HG03025 (cell line): ENCODE measurements around the gene DLG2.
A peak's percentile ranks its signal among the peaks of the same experiment; 100 is the strongest.
"Not testable (repeated sequence)": the region's sequence is repeated elsewhere in the genome, so short reads cannot be mapped to it uniquely, and the experiment has no call there.

Experiments
- ATAC-seq: cut with Tn5 transposase; IDR thresholded peaks from one replicate; pipeline ENCODE4 v1.9.1; 2021; ENCODE audit warnings: mild to moderate bottlenecking, moderate library complexity; ENCODE audit not compliant: unreplicated experiment, low FRiP score

The DLG2 gene

GRCh38 chr11:85062659-85063058 is 564.5 kb downstream of the DLG2 start:
- peak; percentile 100 for ATAC-seq

- no peak for ATAC-seq
These were observed 574.5 kb downstream of the DLG2 start for GRCh38 chr11:85052636-85053035.

- ATAC-seq = no peak
These were observed 578.3 kb downstream of the DLG2 start for GRCh38 chr11:85048801-85049200.

- ATAC-seq = no peak
These were observed 581.4 kb downstream of the DLG2 start for GRCh38 chr11:85045716-85046115.

DNA sequence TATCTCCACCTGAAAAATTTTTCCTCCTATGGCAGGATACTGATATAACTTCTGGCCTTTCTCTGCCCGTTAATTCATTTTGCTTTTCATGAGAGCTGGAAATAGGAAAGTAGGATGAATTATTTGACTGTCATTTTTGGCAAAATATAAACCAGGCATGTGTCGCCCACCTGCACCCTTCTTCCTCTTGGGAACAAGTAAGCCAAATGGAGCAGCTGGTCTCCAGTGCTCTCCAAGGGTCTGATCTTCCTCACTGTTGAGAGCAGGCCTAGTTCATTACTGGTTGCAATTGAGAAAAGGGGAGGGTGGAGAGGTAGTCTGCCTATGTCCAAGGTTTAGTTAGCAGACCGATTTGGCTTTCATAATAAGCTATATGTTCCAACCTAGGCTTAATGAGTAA is 582.2 kb downstream of the DLG2 start:
- no peak for ATAC-seq

GRCh38 chr11:85042361-85042760 is 584.8 kb downstream of the DLG2 start:
- no peak for ATAC-seq

DNA sequence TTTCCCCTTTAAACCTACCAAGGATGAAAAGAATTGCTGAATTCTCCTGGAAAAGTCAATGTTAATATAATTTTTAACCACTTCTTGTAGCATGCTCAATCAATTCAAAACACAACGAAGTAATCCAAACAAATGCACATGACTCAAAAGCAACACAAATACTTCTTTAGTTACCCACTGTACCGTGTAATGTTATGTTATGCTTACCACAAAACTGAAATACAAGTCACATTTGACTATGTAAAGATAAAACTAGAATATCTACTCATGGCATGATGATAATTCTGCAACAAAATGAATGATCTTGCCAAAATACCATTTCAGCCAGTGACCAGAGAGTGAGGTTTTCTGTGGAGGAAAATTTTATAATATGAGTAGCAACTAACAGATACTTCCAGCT is 587.0 kb downstream of the DLG2 start:
- no peak for ATAC-seq

DNA sequence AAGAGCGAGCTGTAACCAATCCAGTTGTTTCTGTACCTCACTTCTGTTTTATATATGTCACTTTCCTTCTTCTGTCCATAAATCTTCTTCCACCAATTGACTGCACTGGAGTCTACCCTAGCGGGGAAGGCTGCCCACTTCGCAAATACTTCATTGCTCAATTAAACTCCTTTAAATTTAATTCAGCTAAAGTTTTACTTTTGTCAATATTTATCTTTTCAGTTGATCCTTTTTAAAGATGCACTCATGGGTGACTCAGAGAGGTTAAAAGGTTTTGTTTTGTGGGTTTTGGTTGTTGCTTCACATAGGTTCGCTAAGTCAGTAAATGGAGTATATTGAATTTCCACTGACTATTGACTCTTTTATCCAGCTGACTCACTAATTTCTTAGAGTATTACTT is 597.2 kb downstream of the DLG2 start:
- no peak for ATAC-seq

- ATAC-seq = no peak
These were observed 598.6 kb downstream of the DLG2 start for GRCh38 chr11:85028329-85029101.

DNA sequence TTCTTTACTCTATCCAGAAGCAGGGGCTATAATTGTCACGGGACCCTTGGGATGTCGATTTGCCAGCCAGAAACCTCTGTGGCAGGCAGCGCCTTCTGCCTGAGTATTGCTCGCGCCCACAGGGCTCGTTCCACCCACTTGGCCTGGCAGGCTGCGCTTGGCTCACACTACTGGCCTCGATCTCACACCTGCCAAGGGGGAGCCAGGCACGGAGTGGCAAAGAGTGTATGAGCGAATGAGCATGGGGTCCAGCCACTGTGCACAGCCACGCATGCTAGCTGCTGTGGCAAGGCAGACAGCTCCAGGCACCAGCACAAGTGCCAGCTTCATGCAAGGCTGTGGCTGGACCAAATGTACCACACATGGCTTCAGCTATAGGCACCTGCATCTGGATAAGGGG is 599.8 kb downstream of the DLG2 start:
- ATAC-seq = no peak

- ATAC-seq = no peak
These were observed 606.1 kb downstream of the DLG2 start for GRCh38 chr11:85021058-85021457.

- ATAC-seq = no peak
These were observed 633.8 kb downstream of the DLG2 start for GRCh38 chr11:84993386-84993785.

- no peak for ATAC-seq
These were observed 637.0 kb downstream of the DLG2 start for GRCh38 chr11:84990141-84990540.

DNA sequence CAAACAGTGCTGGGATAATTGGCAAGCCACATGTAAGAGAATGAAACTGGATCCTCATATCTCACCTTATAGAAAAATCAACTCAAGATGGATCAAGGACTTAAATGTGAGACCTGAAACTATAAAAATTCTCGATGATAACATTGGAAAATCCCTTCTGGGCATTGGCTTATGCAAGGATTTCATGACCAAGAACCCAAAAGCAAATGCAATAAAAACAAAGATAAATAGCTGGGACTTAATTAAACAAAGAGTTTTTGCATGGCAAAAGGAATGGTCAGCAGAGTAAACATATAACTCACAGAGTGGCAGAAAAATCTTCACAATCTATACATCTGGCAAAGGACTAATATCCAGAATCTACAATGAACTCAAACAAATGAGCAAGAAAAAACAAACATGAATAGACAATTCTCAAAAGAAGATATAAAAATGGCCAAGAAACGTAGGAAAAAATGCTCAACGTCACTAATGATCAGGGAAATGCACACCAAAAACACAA is 639.4 kb downstream of the DLG2 start:
- not testable (repeated sequence) for ATAC-seq

- ATAC-seq = no peak
These were observed 645.8 kb downstream of the DLG2 start for GRCh38 chr11:84981301-84981700.

- ATAC-seq = no peak
These were observed 658.0 kb downstream of the DLG2 start for GRCh38 chr11:84969103-84969502.

GRCh38 chr11:84965484-84965883 is 661.7 kb downstream of the DLG2 start:
- no peak for ATAC-seq

DNA sequence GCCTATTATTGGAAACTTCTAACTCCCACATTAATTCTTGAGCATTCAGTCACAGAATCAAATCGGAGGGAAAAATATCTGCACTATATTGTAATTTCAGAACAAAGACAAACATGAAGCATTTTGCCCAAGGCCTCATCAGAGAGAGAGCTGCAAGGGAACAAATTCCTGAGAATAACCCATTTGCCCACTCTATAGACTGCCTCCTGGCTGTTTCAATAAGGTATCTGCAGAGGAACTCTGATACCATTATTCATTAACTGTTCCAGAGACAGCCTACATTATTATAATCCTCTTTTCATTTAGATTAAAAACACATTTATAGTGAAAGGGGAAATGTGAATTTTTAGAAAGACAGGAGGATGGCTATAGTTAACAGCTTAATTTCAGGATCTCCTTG is 663.9 kb downstream of the DLG2 start:
- no peak for ATAC-seq

- no peak for ATAC-seq
These were observed 665.1 kb downstream of the DLG2 start for GRCh38 chr11:84962018-84962417.

GRCh38 chr11:84958295-84958694 is 668.8 kb downstream of the DLG2 start:
- no peak for ATAC-seq

DNA sequence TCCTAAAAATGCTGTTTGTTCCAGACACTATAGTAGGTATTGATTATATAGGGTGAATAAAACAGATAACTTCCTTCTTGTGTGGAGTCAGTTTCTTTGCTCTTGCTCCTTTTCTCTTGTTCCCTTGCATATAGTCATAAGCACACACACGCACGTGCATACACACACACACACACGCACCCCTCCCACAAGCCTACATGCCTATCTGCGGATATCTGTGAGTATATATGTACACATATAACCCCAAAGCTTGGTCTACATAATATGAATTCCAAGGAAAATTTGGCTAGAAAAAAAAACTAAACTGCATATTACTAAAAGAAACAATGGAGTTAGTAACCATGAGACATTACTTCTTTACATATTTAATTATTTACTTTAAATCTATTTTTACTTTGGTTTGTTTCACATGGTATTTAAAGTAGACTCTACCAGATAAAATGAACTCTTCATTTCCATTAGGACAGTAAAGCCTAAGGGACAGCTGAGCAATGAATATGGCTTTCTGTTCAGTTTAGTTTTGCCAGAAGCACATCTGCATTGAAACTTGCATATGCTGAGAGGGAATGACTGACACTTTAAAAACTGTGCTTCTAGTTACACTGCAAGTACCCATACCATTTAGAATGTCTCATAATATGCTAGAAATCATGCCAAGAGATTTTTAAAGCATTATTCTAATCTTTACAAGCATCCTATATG is 676.4 kb downstream of the DLG2 start:
- no peak for ATAC-seq
